Measurements from ENCODE around the gene SIPA1L3. TPM values are rescaled to one million over a fixed set of nuclear protein-coding genes. Genes with fewer than 3 reads are reported as not detected.

The SIPA1L3 gene
- total and polyA plus RNA-seq, 2 experiments from 2014 or later = 13.7 to 23.3 TPM

DNA sequence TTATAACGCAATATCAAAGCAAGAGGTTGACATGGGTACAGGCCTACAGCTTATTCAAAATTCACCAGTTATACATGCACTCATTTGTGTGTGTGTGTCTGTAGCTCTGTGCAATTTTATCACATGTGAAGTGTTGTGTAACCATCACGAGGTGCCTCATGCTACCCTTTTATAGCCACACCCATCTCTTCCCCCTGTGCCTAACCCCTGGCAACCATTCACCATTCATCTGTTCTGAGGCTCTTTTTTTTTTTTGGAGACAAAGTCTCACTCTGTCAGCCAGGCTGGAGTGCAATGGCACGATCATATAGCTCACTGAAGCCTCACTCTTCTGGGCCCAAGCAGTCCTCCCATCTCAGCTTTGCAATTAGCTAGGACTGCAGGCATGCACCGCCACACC is 238.6 kb downstream of the SIPA1L3 start:
- H3K4me3 ChIP-seq = no peak overlapping the region
- TF ChIP-seq EZH2 (IDR thresholded peaks at IDR 0.05; ENCODE audit: borderline replicate concordance) (no peak), EZH2phosphoT487 (IDR thresholded peaks at IDR 0.05; ENCODE audit: low read depth, severe bottlenecking, unreplicated experiment) (no peak)
- TF ChIP-seq, protein P1, sequence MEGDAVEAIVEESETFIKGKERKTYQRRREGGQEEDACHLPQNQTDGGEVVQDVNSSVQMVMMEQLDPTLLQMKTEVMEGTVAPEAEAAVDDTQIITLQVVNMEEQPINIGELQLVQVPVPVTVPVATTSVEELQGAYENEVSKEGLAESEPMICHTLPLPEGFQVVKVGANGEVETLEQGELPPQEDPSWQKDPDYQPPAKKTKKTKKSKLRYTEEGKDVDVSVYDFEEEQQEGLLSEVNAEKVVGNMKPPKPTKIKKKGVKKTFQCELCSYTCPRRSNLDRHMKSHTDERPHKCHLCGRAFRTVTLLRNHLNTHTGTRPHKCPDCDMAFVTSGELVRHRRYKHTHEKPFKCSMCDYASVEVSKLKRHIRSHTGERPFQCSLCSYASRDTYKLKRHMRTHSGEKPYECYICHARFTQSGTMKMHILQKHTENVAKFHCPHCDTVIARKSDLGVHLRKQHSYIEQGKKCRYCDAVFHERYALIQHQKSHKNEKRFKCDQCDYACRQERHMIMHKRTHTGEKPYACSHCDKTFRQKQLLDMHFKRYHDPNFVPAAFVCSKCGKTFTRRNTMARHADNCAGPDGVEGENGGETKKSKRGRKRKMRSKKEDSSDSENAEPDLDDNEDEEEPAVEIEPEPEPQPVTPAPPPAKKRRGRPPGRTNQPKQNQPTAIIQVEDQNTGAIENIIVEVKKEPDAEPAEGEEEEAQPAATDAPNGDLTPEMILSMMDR (IDR thresholded peaks at IDR 0.05; ENCODE audit: poor library complexity) = no peak
- 90% methylated on average over 4 of the region's 4 CpGs for WGBS (ENCODE audit: low lambda C conversion rate, missing lambda C conversion rate)
- DNase-seq (ENCODE audit: low spot score) = no peak
- no peaks in the 10 kb centered on the region for H3K9me2 ChIP-seq (replicated peaks; ENCODE audit: insufficient read depth)
- H3K4me1 ChIP-seq (ENCODE audit: insufficient read depth) = no peaks in the 10 kb centered on the region
- no peaks in the 10 kb centered on the region for H3K79me2 ChIP-seq
- H3K27ac ChIP-seq = no peak overlapping the region
- H3K36me3 ChIP-seq (replicated peaks; ENCODE audit: insufficient read depth, low read depth) = no peaks in the 10 kb centered on the region
- H3K27me3 ChIP-seq = no peaks in the 10 kb centered on the region
- no peak overlapping the region for H2AFZ ChIP-seq
- no peak overlapping the region for H3K4me2 ChIP-seq
- no peaks in the 10 kb centered on the region for H4K20me1 ChIP-seq (ENCODE audit: insufficient read depth, poor library complexity, severe bottlenecking)
- H3K9me3 ChIP-seq (ENCODE audit: low read depth) = no peaks in the 10 kb centered on the region

DNA sequence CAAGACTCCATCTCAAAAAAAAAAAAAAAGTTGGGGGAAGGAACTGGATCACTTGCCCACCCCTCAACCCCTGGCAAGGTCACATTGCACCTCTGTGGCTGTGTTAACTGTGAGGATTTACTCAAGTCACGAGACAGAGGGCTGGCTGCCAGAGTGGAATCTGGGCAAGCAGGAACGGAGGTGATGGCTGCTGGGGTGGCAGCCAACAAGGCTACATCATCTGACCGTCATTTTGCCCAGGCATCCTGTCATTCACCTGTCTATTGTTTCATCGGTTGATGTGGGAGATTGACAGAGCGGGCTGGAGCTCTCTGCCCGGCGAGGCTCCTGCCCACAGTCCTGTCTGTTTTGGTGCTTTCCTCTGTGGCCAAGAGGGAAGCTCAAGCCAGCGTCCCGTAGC is 241.3 kb downstream of the SIPA1L3 start:
- H3K4me1 ChIP-seq (ENCODE audit: insufficient read depth) = no peaks in the 10 kb centered on the region
- H3K27me3 ChIP-seq = no peaks in the 10 kb centered on the region
- no peak overlapping the region for H3K27ac ChIP-seq
- no peaks in the 10 kb centered on the region for H4K20me1 ChIP-seq (ENCODE audit: insufficient read depth, poor library complexity, severe bottlenecking)
- H3K36me3 ChIP-seq (replicated peaks; ENCODE audit: insufficient read depth, low read depth) = no peaks in the 10 kb centered on the region
- no peak overlapping the region for H3K4me3 ChIP-seq
- TF ChIP-seq, protein P1 (IDR thresholded peaks at IDR 0.05; ENCODE audit: poor library complexity) = no peak
- TF ChIP-seq EZH2phosphoT487 (IDR thresholded peaks at IDR 0.05; ENCODE audit: low read depth, severe bottlenecking, unreplicated experiment) (no peak), EZH2 (IDR thresholded peaks at IDR 0.05; ENCODE audit: borderline replicate concordance) (no peak)
- no peak for DNase-seq (ENCODE audit: low spot score)
- WGBS (ENCODE audit: low lambda C conversion rate, missing lambda C conversion rate) = 95% methylated on average over 9 of the region's 9 CpGs
- H3K9me2 ChIP-seq (replicated peaks; ENCODE audit: insufficient read depth) = no peaks in the 10 kb centered on the region
- no peak overlapping the region for H2AFZ ChIP-seq
- H3K9me3 ChIP-seq (ENCODE audit: low read depth) = no peaks in the 10 kb centered on the region
- H3K4me2 ChIP-seq = no peak overlapping the region
- no peaks in the 10 kb centered on the region for H3K79me2 ChIP-seq

DNA sequence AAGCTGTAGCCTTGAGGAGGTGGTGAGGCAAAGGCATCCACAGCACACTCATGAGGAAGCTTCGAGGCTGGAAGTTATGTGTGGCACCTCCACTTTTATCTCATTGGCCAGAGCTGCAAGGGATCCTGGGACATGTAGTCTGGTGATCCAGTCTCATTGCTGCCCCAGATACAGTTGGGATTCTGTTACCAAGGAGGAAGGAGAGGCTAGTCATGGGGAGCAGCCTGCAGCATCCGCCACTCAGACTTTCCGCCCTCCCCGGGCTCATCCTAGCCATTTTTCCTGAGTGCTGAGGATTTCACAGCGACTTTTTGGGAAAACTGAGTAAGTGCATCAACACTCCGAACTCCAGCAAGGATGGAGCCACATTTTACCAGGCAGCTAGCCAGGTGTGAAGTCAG is 242.7 kb downstream of the SIPA1L3 start:
- H3K36me3 ChIP-seq (replicated peaks; ENCODE audit: insufficient read depth, low read depth) = no peaks in the 10 kb centered on the region
- no peaks in the 10 kb centered on the region for H4K20me1 ChIP-seq (ENCODE audit: insufficient read depth, poor library complexity, severe bottlenecking)
- no peak overlapping the region for H2AFZ ChIP-seq

More for the DNA sequence above, 242.7 kb downstream of the SIPA1L3 start:
- TF ChIP-seq, protein P1 (IDR thresholded peaks at IDR 0.05; ENCODE audit: poor library complexity) = no peak
- TF ChIP-seq EZH2 (IDR thresholded peaks at IDR 0.05; ENCODE audit: borderline replicate concordance) (no peak), EZH2phosphoT487 (IDR thresholded peaks at IDR 0.05; ENCODE audit: low read depth, severe bottlenecking, unreplicated experiment) (no peak)
- WGBS (ENCODE audit: low lambda C conversion rate, missing lambda C conversion rate) = 87% methylated on average over 6 of the region's 6 CpGs
- Histone ChIP-seq H3K27ac (no peak overlapping the region), H3K4me1 (ENCODE audit: insufficient read depth) (no peaks in the 10 kb centered on the region), H3K4me2 (no peak overlapping the region), H3K27me3 (no peaks in the 10 kb centered on the region), H3K4me3 (no peak overlapping the region), H3K79me2 (no peaks in the 10 kb centered on the region), H3K9me3 (ENCODE audit: low read depth) (no peaks in the 10 kb centered on the region), H3K9me2 (replicated peaks; ENCODE audit: insufficient read depth) (no peaks in the 10 kb centered on the region)
- no peak for DNase-seq (ENCODE audit: low spot score)
